NCI-H2227 (cell line): Measurements from ENCODE around the gene BAIAP3.
A peak's percentile ranks its signal among the peaks of the same experiment; 100 is the strongest.

Experiments
- DNase-seq: peaks from one replicate; lab custom pipeline; 2025; ENCODE audit not compliant: unreplicated experiment; lab: John Stamatoyannopoulos, UW

The BAIAP3 gene

DNA sequence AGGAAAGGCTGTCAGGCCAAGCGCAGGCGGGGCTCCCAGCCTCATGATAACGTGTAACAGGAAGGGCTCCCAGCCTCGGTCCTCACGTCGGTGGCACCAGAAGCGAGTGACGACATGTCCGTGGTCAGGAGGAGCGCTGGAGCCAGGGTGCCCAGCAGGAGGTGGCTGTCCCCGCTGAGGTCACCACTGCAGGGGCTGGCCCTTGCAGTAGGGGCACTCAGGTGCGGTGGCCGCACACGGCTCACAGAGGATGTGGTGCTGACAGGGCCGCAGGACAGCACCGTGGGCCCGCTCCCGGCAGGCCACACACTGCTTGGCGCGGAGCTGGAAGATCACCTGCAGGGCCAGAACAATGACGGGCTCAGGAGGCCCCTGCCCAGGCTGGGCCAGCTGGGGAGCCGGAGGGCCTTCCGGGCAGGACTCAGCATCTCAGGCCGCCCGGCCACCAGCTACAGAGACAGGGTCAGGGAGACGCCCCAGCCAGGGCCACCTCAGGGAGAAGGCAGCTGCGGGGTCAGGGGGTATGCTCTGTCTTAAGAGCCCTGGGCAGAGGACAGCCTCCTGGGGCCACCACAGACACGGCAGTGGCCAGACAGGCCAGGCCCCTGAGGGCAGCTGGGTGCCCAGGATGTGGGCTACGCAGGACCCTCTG, 32.7 kb downstream of the BAIAP3 start:
- no peak for DNase-seq

DNA sequence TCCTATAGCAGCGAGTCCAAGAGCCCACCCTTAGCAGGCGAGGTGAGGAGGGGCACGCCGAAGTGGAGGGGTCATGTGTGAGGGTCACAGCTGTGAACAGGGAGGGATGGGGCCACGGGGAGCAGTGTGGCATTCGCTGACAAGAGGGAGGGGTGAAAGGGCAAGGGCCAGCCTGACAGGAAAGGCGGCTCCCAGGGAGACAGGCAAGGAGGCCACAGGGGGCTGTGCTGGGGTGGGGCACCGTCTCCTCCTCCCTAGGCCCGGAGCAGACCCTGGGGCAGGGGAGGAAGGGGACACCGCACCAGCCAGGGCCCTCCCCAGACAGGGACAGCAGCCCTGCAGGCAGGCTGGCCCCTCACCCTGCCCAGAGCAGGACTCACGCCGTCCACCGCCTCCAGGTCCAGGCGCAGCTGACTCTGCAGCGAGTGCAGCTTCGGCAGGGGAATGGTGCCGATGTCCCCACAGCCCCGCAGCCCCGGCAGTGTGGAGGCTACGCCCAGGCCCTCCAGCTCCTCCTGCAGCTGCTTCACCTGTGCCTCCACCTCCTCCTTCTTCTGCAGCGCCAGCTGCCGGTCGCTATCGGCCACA, 33.4 kb downstream of the BAIAP3 start:
- DNase-seq = no peak

DNA sequence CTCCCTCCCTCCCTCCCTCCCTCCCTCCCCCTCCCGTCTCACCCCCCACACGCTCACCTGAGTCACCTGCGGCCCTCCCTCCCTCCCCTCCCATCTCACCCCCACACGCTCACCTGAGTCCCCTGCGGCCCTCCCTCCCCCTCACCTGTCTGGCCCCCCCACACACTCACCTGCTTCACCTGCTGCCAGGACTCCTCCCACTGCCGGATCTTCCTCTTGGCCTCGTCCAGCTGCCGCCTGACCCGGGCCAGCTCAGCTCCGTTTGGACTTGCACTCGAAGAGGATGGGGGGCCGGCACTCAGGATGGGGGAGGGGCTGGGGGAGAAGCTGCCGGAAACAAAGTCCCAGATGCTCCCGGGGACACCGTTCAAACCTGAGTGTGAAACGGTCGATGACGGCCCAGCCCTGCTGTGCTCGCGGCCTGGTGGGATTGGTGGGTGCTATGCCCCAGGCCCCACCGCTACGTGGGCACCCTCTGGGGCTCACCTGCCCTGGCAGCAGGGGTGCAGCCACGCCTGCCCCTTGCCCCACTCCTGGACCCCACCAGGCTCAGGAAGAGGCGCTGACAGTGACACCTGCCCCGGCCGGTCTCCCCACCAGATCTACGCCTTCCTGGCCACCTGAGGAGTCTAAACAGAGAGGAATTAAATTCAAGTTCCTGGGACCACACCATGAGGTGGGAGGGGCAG, 34.2 kb downstream of the BAIAP3 start:
- DNase-seq = no peak

DNA sequence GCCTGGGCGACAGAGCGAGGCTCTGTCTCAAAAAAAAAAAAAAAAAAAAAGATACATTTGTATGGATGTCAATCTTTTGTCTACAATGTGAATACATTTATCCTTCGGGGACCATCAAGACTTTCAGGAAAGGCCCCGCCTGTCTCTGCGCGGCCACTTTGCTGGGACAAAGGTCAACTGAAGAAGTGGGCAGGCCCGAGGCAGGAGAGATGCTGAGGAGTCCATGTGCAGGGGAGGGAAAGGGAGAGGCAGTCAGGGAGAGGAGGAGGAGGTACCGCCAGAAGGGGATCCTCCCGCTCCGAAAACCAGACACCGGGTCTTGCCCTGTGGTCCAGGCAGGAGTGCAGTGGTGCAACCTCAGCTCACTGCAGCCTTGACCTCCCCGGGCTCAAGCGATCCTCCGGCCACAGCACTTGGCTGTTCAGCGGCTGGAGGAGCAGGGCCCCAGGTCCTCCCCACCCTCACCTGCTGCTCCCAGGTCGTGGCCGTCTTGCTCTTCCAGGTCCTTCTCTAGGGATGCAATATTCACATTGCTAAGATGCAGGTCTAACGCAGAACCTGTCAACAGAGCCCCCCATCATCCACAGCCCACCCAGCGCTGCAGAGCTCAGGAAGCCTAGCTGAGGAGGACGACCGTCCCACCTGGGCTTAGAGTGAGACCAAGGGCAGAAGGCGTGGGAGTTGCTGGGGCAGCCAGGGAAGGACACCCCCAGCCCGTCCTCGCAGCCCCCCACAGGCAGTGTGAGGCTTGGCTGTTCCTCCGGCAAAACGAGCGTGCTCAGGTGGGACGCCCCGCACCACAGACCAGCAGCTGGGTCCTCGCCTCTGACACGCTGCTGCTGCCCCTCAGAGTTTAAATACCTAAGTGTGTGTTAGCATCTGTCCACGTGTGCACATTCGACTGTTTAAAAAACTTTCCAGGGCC, 37.9 kb downstream of the BAIAP3 start:
- no peak for DNase-seq

DNA sequence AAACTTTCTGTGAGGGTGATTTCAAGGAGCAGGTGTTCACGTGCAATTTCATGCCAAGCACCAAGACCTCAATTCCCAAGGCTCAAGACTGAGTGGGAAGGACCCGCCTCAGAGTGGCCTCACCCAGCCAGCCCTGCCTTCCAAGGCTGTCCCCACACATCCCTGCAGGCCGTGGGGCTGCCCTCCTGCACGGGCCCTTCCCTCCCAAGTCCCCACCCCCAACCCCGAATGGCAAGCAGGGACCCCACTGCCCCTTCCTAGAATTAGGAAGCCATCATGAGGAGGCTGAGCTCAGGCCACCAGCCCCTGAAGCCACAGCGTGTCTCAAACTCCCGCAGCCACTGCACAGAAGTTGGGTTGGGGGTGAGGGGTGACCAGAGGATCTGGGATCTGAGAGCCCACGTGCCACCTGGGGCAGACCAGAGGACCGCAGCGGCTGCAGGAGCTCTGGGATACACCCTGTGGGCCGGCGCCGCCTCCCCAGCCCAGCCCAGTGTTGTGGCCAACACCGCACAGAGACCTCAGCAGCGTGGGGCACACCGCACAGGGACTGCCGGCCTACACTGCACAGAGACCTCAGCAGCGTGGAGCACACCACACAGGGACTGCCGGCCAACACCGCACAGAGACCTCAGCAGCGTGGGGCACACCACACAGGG, 39.0 kb downstream of the BAIAP3 start:
- DNase-seq = no peak

DNA sequence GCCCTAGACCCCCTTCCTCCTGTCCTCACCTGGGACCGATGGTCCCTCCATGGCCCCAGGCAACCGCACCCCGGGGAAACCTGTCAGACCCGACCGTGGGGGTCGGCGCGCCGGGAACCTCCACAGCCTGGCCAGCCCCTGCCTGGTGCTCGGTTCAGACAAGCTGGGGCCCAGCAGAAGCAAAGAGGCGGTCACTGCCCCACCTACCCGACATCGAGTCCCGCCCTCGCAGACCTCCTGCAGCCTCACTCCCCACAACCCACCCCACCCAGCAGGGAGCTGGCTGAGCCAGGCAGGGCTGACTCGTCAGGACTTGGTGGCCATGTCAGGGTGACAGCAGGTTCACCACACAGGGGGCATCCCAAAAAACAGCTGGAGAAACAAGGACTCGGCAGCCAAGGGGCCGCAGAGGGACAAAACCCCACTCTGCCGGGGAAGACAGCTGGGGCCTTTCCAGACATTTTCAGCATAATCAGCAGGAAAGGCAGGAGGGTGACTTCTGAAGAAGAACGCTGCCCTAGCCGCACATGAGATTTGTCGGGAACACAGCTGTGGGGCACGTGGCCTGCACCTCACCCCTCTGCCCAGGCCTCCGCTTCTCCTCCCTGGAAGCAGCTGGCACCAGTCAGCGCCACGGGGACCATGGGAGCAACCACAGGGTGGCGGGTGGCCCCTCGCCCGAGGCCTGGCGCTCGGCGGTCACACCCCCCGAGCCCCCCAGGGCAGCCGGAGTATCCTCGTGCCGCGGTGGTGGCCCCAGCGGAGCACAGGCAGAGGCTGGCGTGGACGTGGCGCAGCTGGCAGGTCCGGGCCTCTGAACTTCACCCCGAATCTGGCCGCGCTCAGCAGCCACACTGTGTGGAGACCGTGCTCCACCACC, 41.2 kb downstream of the BAIAP3 start:
- no peak for DNase-seq

DNA sequence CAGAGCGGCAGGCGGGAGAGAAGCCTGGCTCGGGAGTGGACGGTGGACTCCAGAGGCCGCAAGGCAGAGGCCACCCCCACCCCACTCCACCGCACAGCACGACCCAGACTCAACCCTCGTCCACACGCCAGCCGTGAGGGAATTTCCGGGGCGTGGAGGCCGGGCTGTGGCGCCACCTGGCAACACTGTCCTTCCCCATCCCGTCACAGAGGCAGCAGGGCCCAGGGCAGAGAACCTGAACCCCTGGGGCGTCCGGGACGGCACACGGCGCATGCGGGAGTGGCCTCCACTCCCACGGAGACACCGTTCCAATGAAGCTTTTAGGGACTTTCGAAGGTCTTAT, 41.8 kb downstream of the BAIAP3 start:
- no peak for DNase-seq

DNA sequence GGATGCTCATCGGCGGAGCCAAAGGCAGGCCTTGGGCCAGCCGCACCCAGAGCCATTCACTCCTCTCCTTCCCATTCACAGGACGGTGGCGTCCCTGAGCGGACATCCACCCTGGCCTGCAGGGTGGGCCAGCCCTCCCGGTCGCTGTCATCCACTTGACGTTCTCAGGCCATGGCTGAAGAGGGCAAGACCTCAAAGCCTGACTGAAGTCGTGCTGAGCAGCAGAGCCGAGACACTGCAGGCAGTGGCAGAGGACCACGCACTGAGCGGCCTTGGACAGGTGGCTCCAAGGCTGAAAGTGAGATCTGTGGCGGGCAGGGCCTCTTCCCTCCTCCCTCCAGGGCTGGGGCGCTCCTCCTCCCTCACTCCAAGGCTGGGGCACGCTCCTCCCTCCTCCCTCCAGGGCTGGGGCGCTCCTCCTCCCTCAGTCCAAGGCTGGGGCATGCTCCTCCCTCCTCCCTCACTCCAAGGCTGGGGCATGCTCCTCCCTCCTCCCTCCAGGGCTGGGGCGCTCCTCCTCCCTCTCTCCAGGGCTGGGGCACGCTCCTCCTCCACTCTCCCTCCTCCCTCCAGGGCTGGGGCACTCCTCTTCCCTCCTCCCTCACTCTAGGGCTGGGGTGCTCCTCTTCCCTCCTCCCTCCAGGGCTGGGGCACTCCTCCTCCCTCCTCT, 42.4 kb downstream of the BAIAP3 start:
- DNase-seq = no peak

DNA sequence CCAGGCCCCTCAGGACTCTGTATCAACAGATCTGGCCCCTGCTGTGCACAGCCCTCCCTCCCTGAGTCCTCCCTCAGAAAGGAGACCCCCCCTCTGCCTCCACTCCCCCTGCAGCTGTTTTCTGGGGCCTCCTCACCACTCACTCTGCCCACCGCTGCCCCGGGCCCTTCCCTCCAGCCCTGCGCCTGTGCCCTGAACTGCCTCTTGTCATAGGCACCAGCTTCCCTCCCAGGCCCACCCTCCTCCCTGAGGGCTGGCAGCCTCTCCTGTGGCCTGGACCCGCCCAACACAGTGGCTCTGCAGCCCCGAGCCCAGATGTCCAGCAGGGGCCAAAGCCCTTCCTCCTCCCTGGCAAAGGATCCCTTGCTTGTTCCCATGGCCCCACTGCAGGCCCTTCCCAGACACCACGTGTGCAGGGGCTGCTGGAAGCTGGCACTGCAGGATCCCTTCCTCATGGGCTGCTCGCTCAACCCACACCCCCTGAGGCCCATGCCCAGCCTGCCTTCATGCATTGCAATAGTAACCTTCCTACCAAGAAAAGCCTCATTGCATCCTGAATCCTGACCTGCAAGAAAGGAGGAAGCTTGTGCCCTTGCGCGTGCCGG, 44.1 kb downstream of the BAIAP3 start:
- DNase-seq = no peak

DNA sequence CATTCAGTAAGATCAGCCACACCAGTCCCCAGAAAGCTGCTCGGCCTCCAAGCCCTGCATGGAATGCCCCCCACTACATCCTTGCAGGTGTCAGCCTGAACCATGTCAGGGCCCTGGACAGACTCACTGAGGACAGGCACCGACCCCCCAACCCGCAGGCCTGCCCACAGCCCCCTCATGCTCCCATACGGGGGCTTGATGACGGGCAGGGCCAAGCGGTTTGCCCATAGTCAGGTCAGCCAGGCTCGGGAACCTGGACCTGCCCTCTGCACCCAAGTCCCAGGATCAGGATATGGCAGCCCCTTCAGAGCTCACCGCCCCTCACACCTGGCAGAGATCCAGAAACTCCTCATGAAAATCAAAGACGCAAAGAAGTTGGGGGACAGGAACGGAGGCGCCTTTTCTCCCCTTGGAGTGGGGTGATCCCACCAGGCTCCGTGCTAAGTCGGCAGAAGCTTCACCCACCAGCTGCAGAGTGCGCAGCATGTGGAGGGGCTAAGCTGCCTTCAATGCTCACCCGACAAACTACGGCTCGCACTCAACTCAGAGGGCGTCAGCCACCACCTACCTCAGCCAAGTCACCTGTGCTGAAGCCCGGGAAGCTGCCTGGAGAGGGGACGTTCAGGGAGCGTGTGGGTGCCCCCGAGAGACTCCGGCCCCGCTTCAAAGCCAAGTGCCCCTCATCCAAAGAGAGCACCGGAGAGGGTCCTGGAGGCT, 44.8 kb downstream of the BAIAP3 start:
- no peak for DNase-seq

DNA sequence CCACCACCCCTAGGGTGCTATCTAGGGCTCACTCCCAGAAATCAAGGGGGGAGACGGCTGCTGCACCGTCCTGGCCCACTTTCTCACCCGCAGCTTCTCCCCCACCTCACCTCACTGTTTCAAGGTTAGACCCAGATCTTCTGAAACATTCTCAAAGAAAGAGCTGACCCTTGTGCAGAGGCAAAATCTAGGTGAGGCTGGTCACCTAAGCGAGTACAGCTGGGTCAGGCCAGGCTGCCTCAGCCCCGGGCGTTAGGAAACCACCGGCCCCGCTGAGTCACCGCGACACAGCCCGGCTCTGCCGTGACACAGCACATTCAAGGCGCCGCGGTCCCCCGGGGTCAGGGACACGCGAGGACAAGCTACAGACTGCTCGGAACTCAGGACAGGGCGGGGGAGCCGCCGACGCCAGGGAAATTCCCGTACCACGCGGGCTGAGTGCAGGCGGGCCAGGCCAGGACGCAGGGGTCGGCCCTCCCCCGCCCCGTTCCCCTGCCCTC, 45.4 kb downstream of the BAIAP3 start:
- peak; percentile 55 for DNase-seq

DNA sequence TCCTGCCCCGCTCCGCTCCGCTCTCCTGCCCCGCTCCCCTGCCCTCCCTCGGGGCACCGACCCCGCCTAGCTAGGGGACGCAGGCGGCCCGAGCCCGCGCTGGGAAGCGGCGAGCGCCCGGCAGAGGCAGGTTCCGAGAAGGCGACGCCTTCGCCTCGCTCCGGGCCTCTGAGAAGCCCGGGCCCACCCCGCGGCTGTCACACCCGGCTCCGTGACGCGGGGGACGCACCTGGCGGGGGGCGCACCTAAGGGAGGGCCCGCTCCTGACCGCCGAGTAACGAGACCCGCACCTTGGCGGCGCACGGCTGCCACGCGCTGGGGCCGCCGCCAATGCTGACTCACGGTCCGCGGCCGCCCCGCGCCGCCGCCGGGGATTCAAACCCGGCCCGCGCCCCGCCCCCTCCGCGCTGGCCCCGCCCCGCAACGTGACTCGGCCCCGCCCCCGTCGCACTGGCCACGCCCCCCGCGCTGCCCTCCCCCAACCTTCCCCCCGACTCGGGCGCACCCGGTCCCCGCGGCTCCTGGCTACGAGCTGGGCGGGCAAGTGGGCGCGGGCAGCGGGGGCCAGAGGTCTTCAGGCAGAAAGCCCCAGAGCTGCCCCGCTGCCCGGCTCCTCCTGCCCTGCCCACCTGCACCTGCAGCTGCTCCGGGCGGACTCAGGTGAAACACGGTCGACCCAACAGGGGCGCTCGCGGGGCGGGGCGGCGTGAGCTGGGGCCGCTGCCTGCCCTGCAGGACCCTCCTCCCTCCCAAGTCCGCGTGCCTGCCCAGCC, 46.0 kb downstream of the BAIAP3 start:
- DNase-seq = peak; percentile 78

DNA sequence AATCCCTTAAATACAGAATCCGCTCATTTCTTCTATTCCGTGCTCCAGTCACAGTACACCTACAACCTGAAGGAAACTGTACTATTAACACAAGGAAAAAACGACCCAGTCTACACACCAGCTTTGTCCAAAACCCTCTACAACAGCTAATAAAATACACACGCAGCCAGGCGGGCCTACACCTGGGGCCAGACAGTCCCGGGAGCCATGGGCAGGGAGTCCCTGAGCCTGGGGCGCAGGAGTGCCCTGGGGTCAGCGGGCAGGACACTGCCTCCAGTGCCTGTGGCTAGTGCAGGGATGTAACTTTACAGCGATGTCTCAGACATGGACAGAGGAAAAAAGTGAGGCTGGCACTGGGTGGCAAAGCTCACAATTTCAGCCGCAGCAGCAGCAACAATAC, 46.8 kb downstream of the BAIAP3 start:
- no peak for DNase-seq

DNA sequence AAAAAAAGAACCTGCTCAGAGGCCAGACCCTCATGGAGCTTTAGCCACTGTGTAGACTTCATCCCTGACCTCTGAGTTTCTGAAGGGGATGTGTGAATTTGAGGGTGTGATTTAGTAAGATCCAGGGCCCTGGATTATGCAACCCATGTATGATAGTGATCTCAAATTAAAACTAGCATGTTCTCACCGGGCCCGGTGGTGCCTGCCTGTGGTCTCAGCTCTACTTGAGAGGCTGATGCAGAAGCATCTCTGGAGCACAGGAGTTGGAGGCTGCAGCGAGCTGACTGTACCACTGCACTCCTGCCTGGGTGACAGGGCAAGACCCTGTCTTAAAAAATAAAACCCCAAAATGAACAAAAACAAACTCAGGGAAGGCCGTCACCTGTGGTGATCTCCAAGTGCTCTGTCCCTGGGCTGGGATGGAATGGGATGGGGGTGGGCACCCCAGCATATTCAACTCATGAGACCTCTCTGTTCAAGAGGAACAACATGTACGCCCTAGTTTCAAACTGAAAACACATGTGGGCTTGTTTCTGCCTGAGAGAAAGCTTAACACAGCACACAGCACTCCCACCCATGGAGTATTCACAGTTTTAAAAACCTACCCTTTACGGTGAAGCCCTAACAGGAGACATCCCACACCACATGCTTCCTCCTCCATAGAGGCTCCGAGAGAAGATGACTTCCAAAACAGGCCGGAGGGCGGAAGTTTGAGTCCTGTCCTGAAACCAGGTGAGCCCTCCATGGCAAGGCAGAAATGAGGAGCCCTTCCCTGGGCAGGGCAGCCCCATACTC, 48.4 kb downstream of the BAIAP3 start:
- no peak for DNase-seq

DNA sequence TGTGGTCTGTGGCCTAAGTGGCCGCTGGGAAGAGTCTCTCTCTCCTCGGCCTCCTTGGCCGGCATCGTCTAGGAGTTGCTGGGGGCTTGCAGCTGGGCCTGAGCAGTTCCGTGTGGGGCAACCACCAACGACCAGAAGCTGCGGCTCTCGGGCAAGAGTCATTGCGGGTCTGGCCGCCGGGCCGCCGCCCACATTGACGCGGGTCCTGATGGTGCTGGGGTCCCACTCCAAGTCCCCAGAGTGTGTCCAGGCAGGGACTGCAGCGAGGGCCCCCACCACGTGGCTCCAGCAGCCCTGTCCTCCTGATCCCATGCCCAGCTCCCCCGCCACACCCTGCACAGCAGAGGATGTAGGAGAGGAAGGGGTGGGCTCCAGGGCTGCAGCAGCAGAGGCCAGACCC, 50.1 kb downstream of the BAIAP3 start:
- no peak for DNase-seq

DNA sequence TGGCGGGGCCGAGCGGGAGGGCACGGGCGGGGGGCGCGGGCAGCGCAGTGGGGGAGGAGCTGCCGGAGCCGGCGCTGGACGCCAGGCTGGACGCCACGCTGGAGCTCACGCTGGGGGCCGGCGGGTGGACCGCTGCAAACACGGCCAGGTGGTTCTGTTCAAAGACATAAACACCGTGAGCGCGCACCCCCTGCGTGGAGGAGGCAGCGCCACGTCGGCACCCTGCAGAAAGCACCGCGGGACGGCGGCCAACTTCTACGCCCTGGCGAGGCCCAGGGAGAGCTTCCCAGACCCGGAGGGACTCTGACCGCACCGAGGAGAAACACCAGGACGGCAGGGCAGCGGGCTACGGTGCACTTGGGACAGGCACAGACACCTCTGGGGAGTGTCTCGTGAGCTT, 51.8 kb downstream of the BAIAP3 start:
- no peak for DNase-seq

DNA sequence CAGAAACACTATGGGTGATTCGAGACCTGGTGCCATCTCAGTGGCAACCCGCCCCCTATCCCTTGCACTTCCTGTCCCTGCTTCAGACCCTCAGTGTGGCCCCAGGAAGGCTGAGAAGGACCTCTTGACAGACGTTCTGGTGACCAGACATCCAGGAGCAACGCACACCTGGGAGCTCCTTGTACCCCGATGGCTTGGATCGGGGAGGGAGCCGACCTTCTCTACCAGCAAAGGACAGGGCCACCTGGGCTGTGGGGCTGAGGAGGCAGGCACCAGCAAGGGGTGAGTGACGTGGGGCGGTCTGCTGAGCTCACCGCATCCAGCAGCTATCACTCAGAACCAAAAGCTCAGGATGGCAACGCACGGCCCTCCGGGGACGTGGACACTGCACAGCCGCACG, 53.9 kb downstream of the BAIAP3 start:
- no peak for DNase-seq
